ENCODE measurements around the gene PLAGL1.
A peak's percentile ranks its signal among the peaks of the same experiment; 100 is the strongest.
"Not testable (repeated sequence)": the region's sequence is repeated elsewhere in the genome, so short reads cannot be mapped to it uniquely, and the experiment has no call there.

The PLAGL1 gene

DNA sequence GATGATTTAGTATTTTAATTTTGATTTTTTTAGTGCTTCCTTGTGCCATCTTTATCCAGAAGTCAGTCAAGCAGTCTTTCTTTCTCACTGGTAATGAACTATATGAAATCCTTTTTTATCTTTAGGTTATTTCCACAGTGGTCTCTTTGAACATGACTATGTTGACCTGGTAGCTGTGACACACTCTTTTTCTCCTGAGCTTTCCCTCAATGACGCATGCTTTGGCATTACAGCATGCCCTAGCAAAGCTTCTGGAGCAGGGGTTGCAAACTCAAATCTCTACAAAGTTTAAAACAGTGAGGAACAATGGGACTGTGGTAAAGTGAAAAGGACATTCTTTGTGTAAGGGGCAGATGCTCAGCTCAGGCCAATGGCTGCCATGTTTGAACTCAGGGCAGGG lies 4.5 kb upstream of the PLAGL1 start:
- Histone ChIP-seq H3K27me3 (ENCODE audit: control insufficient read depth in 2 of 2, insufficient read depth in 2 of 2, low read length in 2 of 2) (no peaks in the 10 kb centered on the region), H3K4me1 (ENCODE audit: control insufficient read depth in 2 of 2, insufficient read depth in 2 of 2, low read length in 2 of 2) (peaks cover 0 to 3% of the 10 kb centered on the region in 2 donors), H3K36me3 (ENCODE audit: control insufficient read depth in 2 of 2, insufficient read depth in 2 of 2, low read length in 2 of 2) (no peaks in the 10 kb centered on the region), H3K9me3 (ENCODE audit: control insufficient read depth in 2 of 2, low read length in 2 of 2) (no peaks in the 10 kb centered on the region), H3K9ac (ENCODE audit: low read depth in 1 of 2, low read length in 2 of 2) (no peak overlapping the region), H3K27ac (ENCODE audit: low read depth in 2 of 2, low read length in 2 of 2) (no peak overlapping the region), H3K4me3 (ENCODE audit: low read length in 2 of 2) (no peak overlapping the region)

DNA sequence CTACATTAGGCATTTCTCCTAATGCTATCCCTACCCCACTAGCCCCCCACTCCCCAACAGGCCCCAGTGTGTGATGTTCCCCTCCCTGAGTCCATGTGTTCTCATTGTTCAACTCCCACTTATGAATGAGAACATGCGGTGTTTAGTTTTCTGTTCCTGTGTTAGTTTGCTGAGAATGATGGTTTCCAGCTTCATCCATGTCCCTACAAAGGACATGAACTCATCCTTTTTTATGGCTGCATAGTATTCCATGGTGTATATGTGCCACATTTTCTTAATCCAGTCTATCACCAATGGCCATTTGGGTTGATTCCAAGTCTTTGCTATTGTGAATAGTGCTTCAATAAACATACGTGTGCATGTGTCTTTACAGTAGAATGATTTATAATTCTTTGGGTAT lies 1.6 kb upstream of the PLAGL1 start:
- not testable (repeated sequence) for H3K4me3 ChIP-seq (ENCODE audit: low read length in 2 of 2); H3K27ac ChIP-seq (ENCODE audit: low read depth in 2 of 2, low read length in 2 of 2); H3K9me3 ChIP-seq (ENCODE audit: control insufficient read depth in 2 of 2, low read length in 2 of 2); H3K9ac ChIP-seq (ENCODE audit: low read depth in 1 of 2, low read length in 2 of 2); H3K27me3 ChIP-seq (ENCODE audit: control insufficient read depth in 2 of 2, insufficient read depth in 2 of 2, low read length in 2 of 2); H3K36me3 ChIP-seq (ENCODE audit: control insufficient read depth in 2 of 2, insufficient read depth in 2 of 2, low read length in 2 of 2); H3K4me1 ChIP-seq (ENCODE audit: control insufficient read depth in 2 of 2, insufficient read depth in 2 of 2, low read length in 2 of 2)

DNA sequence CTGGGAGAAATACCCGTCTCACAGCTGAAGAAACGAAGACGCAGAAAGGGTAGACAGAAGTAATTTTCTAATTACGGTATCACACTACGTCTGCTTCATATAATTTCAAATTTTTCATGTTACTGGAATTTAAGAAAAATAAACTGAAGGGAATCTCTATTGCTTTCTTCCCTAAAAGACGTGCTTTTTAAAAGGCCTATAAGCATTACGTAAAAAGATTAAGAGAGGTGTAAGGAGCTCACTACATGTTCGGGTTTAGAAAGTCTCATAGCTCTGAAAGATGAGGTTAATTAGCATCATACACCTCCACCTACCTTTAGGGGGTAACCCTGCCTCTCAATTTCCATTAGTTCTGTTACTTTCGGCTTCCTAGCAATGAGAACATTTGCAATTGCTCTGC lies 787 bp upstream of the PLAGL1 start:
- Histone ChIP-seq H3K27ac (ENCODE audit: low read depth in 2 of 2, low read length in 2 of 2) (peak overlapping the region in 1 of 2 donors; percentile 67), H3K9me3 (ENCODE audit: control insufficient read depth in 2 of 2, low read length in 2 of 2) (no peaks in the 10 kb centered on the region), H3K4me1 (ENCODE audit: control insufficient read depth in 2 of 2, insufficient read depth in 2 of 2, low read length in 2 of 2) (peaks cover 2 to 7% of the 10 kb centered on the region in 2 donors), H3K36me3 (ENCODE audit: control insufficient read depth in 2 of 2, insufficient read depth in 2 of 2, low read length in 2 of 2) (no peaks in the 10 kb centered on the region), H3K9ac (ENCODE audit: low read depth in 1 of 2, low read length in 2 of 2) (peak overlapping the region in 1 of 2 donors; percentile 70), H3K27me3 (ENCODE audit: control insufficient read depth in 2 of 2, insufficient read depth in 2 of 2, low read length in 2 of 2) (no peaks in the 10 kb centered on the region), H3K4me3 (ENCODE audit: low read length in 2 of 2) (peak overlapping the region in 1 of 2 donors; percentile 76)

DNA sequence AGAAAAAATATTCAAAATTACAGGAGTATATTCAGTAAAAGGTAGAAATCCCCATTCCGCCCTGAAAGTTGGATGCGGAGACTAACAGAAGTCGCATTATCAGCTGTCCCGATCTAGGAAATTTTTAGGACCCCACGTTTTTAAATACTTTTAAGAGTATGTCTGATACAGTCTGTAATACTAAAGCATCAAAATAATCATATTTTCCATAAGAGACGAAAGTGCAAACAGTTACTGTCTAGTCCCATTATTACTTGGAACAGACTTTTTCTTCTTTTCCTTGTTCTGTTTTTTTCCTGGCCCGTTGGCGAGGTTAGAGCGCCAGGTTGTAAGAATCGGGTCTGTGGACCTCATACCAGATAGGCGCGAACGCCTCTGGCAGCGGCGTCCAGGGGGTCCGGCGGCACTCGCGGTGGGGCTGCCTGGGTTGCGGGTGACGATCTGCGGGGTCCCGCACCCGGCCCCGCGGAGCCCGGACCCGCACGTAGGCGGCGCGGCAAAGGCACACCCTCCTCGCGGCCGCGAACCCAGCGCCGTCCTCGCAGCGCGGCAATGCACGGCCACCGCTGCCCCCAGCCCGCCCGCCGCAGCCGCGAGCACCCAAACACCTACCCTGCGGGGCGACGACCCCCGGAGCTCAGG lies 460 bp downstream of the PLAGL1 start:
- H3K4me3 ChIP-seq (ENCODE audit: low read length in 2 of 2), result peak overlapping the region; percentile 65 to 76
- peak overlapping the region; percentile 70 for H3K9ac ChIP-seq (ENCODE audit: low read depth in 1 of 2, low read length in 2 of 2)
- H3K9me3 ChIP-seq (ENCODE audit: control insufficient read depth in 2 of 2, low read length in 2 of 2), result no peaks in the 10 kb centered on the region
- H3K36me3 ChIP-seq (ENCODE audit: control insufficient read depth in 2 of 2, insufficient read depth in 2 of 2, low read length in 2 of 2), result no peaks in the 10 kb centered on the region
- H3K27ac ChIP-seq (ENCODE audit: low read depth in 2 of 2, low read length in 2 of 2), result peak overlapping the region; percentile 67 to 68
- peaks cover 2 to 7% of the 10 kb centered on the region in 2 donors for H3K4me1 ChIP-seq (ENCODE audit: control insufficient read depth in 2 of 2, insufficient read depth in 2 of 2, low read length in 2 of 2)
- H3K27me3 ChIP-seq (ENCODE audit: control insufficient read depth in 2 of 2, insufficient read depth in 2 of 2, low read length in 2 of 2), result no peaks in the 10 kb centered on the region

DNA sequence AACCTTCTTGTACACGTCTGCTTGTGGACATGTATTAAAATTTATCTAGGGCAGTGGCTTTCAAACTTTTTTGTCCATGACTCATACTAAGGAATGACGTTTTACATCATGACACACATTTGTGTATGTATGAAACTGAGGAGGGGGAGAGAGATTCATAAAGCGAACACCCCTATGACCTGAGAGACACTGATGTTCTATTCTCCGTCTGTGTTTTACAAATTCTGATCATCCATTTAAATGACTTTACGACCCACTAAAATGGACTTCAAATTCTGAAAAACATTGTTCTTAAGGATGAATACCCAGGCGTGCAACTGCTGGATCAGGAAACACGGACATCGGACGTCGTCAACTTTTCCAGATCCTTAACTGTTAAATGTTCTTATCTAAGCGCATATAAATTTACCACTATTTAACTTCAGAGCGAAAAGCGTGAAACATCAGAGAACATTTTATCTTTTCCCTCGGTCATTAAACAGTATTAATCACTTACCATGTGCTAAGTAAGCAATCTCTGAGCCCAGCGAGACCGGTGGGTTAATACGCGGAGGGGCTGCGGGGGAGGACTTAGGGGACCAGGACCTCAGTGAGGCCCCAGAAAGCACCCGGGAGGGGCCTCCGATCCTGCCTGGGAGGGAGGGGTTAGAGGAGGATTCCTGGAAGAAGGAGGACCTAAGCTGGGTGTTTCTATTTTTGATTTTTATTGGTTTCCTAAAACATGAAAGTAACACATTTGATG lies 1.2 kb downstream of the PLAGL1 start:
- Histone ChIP-seq H3K4me3 (ENCODE audit: low read length in 2 of 2) (peak overlapping the region; percentile 65 to 76), H3K36me3 (ENCODE audit: control insufficient read depth in 2 of 2, insufficient read depth in 2 of 2, low read length in 2 of 2) (no peaks in the 10 kb centered on the region), H3K9me3 (ENCODE audit: control insufficient read depth in 2 of 2, low read length in 2 of 2) (no peaks in the 10 kb centered on the region), H3K27ac (ENCODE audit: low read depth in 2 of 2, low read length in 2 of 2) (peak overlapping the region; percentile 35 to 68), H3K4me1 (ENCODE audit: control insufficient read depth in 2 of 2, insufficient read depth in 2 of 2, low read length in 2 of 2) (peaks cover 2 to 7% of the 10 kb centered on the region in 2 donors), H3K27me3 (ENCODE audit: control insufficient read depth in 2 of 2, insufficient read depth in 2 of 2, low read length in 2 of 2) (no peaks in the 10 kb centered on the region), H3K9ac (ENCODE audit: low read depth in 1 of 2, low read length in 2 of 2) (peak overlapping the region; percentile 70)

DNA sequence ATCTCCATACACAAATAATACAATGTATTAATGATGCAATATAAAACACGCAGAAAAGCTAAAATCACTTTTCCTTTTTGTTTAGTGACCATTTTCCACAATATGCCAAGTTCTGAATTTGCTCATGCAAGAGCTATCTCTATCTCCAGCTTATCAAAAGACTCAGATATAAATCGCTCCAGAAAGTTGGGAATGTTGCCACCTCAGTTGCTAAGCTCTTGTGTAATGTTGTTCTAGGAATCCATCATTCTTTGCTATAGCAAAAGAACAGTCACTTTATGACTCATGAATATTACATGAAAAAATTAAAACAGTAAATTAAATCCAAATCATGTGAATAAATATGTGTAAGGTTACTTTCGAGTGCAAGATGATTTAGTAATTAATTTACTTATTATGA lies 8.7 kb downstream of the PLAGL1 start:
- Histone ChIP-seq H3K4me3 (ENCODE audit: low read length in 2 of 2) (no peak overlapping the region), H3K9me3 (ENCODE audit: control insufficient read depth in 2 of 2, low read length in 2 of 2) (no peaks in the 10 kb centered on the region), H3K27ac (ENCODE audit: low read depth in 2 of 2, low read length in 2 of 2) (no peak overlapping the region)

DNA sequence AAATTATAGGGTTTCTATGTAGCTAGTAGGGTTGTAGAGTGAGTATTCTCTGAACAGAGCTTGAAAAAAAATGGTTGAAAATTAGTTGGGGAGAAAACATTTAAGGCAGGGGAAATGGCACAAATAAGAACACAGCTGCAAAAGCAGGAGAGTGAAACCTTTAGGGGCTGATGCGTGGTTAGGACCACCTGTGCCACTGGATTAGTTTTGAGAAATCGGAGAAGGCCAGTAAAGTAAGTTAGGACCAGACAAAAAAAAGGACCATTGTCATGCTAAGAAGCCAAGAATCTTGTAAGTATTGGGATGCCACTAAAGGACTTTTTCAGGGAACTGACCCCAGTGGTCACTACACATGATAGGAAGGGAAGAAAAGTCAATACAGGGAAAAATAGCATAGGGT lies 9.4 kb downstream of the PLAGL1 start:
- Histone ChIP-seq H3K4me1 (ENCODE audit: control insufficient read depth in 2 of 2, insufficient read depth in 2 of 2, low read length in 2 of 2) (no peaks in the 10 kb centered on the region), H3K27ac (ENCODE audit: low read depth in 2 of 2, low read length in 2 of 2) (no peak overlapping the region), H3K4me3 (ENCODE audit: low read length in 2 of 2) (no peak overlapping the region), H3K36me3 (ENCODE audit: control insufficient read depth in 2 of 2, insufficient read depth in 2 of 2, low read length in 2 of 2) (no peaks in the 10 kb centered on the region), H3K9me3 (ENCODE audit: control insufficient read depth in 2 of 2, low read length in 2 of 2) (no peaks in the 10 kb centered on the region), H3K9ac (ENCODE audit: low read depth in 1 of 2, low read length in 2 of 2) (no peak overlapping the region), H3K27me3 (ENCODE audit: control insufficient read depth in 2 of 2, insufficient read depth in 2 of 2, low read length in 2 of 2) (no peaks in the 10 kb centered on the region)

More for the DNA sequence above, 8.7 kb downstream of the PLAGL1 start:
- Histone ChIP-seq H3K27me3 (ENCODE audit: control insufficient read depth in 2 of 2, insufficient read depth in 2 of 2, low read length in 2 of 2) (no peaks in the 10 kb centered on the region), H3K36me3 (ENCODE audit: control insufficient read depth in 2 of 2, insufficient read depth in 2 of 2, low read length in 2 of 2) (no peaks in the 10 kb centered on the region), H3K9ac (ENCODE audit: low read depth in 1 of 2, low read length in 2 of 2) (no peak overlapping the region), H3K4me1 (ENCODE audit: control insufficient read depth in 2 of 2, insufficient read depth in 2 of 2, low read length in 2 of 2) (no peaks in the 10 kb centered on the region)

DNA sequence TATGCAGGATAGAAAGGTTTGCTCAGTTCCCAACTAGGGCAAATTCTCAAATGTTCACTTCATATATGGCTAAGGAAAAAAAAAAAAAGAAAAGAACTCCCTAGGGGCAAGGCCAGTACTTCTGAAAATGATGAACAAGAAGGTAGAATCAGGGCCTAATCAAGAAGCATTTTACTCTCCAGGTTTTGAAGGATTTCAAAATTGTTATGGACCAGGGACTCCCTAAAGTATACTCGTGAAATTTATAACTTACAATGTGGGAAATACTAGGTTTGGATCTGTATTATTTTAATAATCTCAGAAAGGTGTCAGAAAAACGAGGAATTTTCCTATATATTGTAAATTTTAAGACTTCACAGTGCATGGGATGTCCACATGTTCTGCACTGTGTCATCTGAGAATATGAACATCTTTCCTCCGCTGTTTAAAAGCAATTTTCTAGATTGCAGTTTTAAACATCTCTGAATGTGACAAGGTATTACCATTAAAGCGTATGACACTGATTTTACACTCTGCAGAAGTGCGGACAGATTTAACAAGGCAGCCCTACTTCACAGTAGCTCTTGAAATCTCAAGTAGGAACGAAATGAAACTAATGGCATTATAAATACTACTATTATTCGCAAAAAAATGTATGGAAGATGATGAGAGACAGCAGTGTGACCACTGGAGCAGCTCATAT lies 14.0 kb downstream of the PLAGL1 start:
- Histone ChIP-seq H3K4me3 (ENCODE audit: low read length in 2 of 2) (no peak overlapping the region), H3K4me1 (ENCODE audit: control insufficient read depth in 2 of 2, insufficient read depth in 2 of 2, low read length in 2 of 2) (no peaks in the 10 kb centered on the region)

DNA sequence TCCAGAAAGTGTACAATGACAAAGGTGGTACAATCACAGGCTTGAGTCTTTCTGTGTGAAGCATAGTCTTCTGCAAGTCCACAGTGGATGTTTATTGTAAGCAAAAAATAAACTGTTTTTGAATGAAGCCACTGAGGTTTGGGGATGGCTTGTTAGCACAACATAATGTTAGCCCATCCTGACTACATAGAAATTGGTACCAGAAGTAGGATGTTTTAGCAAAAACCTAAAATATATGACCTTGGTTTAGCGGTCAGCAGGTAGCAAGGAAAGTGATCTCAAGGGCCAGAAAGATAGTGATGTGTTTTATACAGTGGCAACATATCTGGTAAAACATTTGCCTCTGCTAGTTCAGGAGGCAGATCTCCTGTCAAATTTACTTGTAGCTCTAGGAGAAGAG lies 15.8 kb downstream of the PLAGL1 start:
- H3K9ac ChIP-seq (ENCODE audit: low read depth in 1 of 2, low read length in 2 of 2), result no peak overlapping the region
- H3K36me3 ChIP-seq (ENCODE audit: control insufficient read depth in 2 of 2, insufficient read depth in 2 of 2, low read length in 2 of 2), result no peaks in the 10 kb centered on the region
- no peaks in the 10 kb centered on the region for H3K27me3 ChIP-seq (ENCODE audit: control insufficient read depth in 2 of 2, insufficient read depth in 2 of 2, low read length in 2 of 2)
- H3K4me3 ChIP-seq (ENCODE audit: low read length in 2 of 2), result no peak overlapping the region
- H3K4me1 ChIP-seq (ENCODE audit: control insufficient read depth in 2 of 2, insufficient read depth in 2 of 2, low read length in 2 of 2), result no peaks in the 10 kb centered on the region
- no peak overlapping the region for H3K27ac ChIP-seq (ENCODE audit: low read depth in 2 of 2, low read length in 2 of 2)
- no peaks in the 10 kb centered on the region for H3K9me3 ChIP-seq (ENCODE audit: control insufficient read depth in 2 of 2, low read length in 2 of 2)

More for the DNA sequence above, 14.0 kb downstream of the PLAGL1 start:
- Histone ChIP-seq H3K9me3 (ENCODE audit: control insufficient read depth in 2 of 2, low read length in 2 of 2) (no peaks in the 10 kb centered on the region), H3K9ac (ENCODE audit: low read depth in 1 of 2, low read length in 2 of 2) (no peak overlapping the region), H3K27ac (ENCODE audit: low read depth in 2 of 2, low read length in 2 of 2) (no peak overlapping the region), H3K27me3 (ENCODE audit: control insufficient read depth in 2 of 2, insufficient read depth in 2 of 2, low read length in 2 of 2) (no peaks in the 10 kb centered on the region), H3K36me3 (ENCODE audit: control insufficient read depth in 2 of 2, insufficient read depth in 2 of 2, low read length in 2 of 2) (no peaks in the 10 kb centered on the region)

DNA sequence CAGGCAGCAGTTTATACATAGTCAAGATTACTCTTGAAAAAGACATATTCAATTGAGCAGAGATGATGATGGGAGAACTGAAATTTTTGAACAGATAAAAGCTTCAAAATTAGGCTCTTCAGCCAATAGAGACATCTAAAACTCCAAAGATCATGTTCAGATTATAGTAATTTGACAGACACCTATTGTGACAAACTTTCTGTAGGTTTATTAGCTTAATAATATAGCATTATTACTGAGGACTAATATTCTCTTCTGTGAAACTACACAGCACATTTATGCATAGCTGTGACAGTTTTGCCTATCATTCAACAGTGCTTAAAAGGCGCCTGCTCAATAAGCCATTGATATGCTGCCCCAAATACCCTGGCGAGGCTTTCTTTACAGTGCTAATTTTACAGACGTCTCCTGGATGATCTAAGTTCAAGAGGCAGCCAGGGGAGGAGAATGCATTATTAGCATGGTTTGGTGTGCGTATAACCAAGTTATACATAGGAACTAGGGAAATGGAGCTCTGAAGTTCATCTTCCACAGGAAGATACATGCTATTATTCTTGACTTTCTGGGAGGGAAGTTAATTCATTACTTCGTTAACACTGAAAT lies 21.5 kb downstream of the PLAGL1 start:
- Histone ChIP-seq H3K9ac (ENCODE audit: low read depth in 1 of 2, low read length in 2 of 2) (no peak overlapping the region), H3K4me3 (ENCODE audit: low read length in 2 of 2) (no peak overlapping the region), H3K27ac (ENCODE audit: low read depth in 2 of 2, low read length in 2 of 2) (no peak overlapping the region), H3K36me3 (ENCODE audit: control insufficient read depth in 2 of 2, insufficient read depth in 2 of 2, low read length in 2 of 2) (no peaks in the 10 kb centered on the region), H3K9me3 (ENCODE audit: control insufficient read depth in 2 of 2, low read length in 2 of 2) (no peaks in the 10 kb centered on the region), H3K4me1 (ENCODE audit: control insufficient read depth in 2 of 2, insufficient read depth in 2 of 2, low read length in 2 of 2) (no peaks in the 10 kb centered on the region), H3K27me3 (ENCODE audit: control insufficient read depth in 2 of 2, insufficient read depth in 2 of 2, low read length in 2 of 2) (no peaks in the 10 kb centered on the region)
